GM18873 (cell line): Measurements from ENCODE around the gene CTRB2.

Source experiments
- ATAC-seq: cut with Tn5 transposase; IDR thresholded peaks from one replicate; pipeline ENCODE4 v1.9.1; 2021; ENCODE audit warnings: mild to moderate bottlenecking, moderate library complexity, moderate number of reproducible peaks; ENCODE audit not compliant: unreplicated experiment, low FRiP score

The CTRB2 gene

GRCh38 chr16:75206749-75207451, at the start of gene CTRB2:
Gene CTRB2 (minus strand): TSS chr16:75207161. CDS start chr16:75207141, 20 bp downstream.
- no peak for ATAC-seq

DNA sequence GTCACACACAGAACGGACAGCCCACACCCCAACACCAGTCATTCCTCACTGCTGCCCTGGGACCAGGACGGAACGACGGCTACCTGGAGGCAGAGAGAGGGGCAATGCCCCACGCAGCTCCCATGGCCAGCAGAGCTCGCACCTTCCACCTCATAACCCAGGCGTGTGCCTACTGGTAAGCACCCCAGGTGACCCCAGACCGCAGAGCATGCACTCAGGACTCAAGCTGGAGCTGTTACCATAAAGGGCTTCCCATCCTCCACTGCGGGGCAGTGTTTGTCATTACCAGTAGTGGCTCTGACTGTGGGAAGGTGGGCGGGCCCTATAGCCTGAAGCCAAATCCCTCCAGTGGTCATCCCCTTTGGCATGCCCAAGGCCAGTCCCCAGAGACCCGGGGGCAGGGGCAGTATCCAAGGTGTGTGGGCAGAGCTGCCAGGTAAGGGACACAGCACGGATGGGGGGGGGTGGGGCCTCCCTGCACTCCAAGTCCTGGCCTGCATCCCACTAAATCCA, 49.2 kb upstream of the CTRB2 start:
- ATAC-seq: no peak

DNA sequence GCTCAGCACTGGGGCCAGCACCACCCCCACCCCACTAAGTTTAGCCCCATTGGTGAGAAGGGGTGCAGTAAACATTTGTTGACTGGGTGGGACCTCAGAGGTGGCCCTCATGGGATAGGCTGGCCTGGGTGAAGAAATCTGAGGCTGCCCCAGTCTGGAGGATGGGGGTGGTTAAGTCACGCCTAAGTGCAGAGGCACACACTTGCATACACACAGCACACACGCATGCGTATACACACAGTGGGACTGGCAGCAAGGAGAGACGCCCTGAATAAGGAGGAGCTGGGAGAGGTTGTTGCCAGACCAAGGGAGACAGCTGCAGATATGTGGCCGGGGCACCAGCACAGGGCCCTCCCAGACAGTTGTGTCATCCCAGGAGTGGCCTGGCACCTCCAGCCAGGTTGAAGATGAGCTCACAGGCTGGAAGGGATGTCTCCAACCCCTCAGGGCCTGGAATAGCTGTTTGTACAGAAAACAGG, 47.4 kb upstream of the CTRB2 start:
- ATAC-seq: no peak

GRCh38 chr16:75252946-75253911, 46.3 kb upstream of the CTRB2 start:
- ATAC-seq: no peak

GRCh38 chr16:75252049-75252864, 45.3 kb upstream of the CTRB2 start:
- no peak for ATAC-seq

- no peak for ATAC-seq
These were observed 44.5 kb upstream of the CTRB2 start, which contains the start of gene BCAR1 for GRCh38 chr16:75251280-75252048. Gene BCAR1 (minus strand): TSS chr16:75251624. CDS start chr16:75251482, 142 bp downstream.

- ATAC-seq: no peak
These were observed 43.9 kb upstream of the CTRB2 start for GRCh38 chr16:75250809-75251279.

DNA sequence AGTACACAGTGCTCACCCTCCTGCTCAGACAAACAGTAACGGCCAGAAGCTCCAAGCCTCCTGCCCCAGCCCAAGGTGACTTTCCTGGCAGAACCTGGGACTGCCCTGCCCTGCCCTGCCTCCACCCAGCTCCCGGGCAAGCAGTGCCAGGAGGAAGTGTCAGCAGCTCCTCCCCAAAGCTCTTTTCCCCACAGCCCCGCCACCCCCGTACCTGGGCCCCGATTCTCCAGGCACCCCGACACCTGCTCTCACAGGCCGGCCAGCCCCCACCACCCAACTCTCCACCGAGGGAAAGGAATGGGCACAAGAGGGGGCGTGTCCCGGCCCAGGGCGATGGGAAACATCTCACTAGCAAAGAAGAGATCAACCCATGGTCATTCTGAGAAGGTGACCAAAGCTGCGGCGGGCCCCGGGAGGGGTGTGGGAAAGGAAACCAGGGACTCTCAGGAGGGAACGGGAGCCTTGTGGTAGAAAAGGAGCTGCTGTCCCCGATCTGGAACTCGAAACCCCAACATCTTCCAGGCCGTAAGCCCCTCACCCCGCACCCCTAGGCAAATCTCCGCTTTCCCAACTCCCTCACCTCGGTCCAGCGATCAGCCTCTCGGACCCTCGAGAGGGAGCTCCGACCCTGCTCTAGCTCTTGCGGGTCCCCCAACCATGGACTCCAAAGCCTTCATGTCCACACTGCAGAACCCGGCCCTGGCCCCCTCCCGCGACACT, 43.3 kb upstream of the CTRB2 start:
- ATAC-seq: no peak

- no peak for ATAC-seq
These were observed 42.5 kb upstream of the CTRB2 start for GRCh38 chr16:75249441-75249840.

- ATAC-seq: no peak
These were observed 41.8 kb upstream of the CTRB2 start for GRCh38 chr16:75248536-75249380.

- ATAC-seq: no peak
These were observed 41.2 kb upstream of the CTRB2 start for GRCh38 chr16:75248142-75248535.

DNA sequence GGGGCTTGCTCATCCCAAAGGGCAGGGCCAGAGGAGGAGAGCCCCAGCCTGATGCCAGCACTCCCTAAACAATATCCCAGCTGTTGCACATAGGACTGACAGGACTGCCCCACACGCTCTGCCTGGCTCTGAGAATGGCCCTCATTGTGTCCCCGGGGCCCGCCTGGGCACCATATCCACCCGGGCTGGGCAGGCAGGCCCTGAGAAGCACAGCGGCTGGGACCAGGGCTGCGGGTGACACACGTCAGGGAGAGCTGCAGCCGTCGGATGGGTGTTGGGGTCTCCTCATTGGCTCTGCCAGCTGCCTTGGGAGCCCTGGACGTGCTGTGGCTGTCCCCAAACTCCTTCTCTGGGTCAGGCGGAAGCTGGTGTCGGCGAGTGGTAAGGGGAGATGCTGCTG, 40.3 kb upstream of the CTRB2 start:
- ATAC-seq: no peak

- ATAC-seq: no peak
These were observed 39.7 kb upstream of the CTRB2 start for GRCh38 chr16:75246504-75247205.

DNA sequence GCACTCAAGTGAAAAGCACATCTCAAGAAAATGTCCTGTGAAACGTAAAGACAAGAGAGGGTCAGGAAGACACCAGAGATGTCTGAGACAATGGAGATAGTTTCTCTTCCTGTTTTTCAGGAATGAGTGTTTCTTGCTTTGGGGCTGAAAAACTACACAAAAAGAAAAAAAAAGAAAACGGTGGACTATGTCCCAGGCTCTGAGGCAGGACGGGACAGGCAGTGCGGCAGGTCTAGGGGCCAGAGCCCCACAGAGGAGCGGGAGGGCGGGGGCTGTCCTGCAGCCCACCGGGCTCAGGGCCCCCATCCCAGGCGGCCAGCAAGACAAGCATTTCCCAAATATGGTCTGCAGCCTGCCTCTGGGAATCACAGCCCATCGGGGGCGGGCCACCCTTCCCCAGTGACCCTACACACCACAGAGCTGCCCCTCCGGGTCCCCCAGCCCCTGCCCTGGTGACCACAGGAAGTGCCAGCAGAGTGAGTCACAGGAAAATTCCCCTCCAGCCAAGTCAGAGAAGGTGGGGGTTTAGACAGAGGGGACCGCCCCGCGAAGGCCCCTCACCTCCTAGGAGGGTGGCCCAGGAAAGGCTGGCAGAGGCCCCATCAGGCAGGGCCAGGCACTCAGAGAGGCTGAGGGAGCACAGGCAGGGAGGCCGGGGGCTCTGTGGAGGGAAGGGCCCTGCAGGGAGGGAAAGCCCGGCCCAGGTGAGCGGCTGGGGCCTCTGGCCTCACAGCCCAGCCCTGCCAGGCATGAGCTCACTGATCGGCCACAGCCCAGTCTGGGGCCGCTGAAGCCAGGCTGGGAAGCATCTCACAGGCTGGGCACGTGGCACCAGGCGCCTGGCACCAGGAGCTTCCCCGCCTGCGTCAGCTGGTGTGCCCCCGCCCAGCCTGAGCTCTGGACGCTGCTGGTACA, 38.1 kb upstream of the CTRB2 start:
- ATAC-seq: no peak

- no peak for ATAC-seq
These were observed 37.4 kb upstream of the CTRB2 start for GRCh38 chr16:75244225-75244809.
